EL (cell line): ENCODE measurements around the gene BSX.

Experiments used
- DNase-seq: peaks from one replicate; pipeline ENCODE4 v3.0.0-alpha.2; 2016

BSX gene

GRCh38 chr11:122981388-122982264 lies at the start of gene BSX:
Gene BSX, minus strand, starts transcription at chr11:122981834. Its CDS starts 163 bp downstream, at chr11:122981671.
- DNase-seq: peak; percentile 34

GRCh38 chr11:123030517-123030916 lies 48.9 kb upstream of the BSX start:
- no peak for DNase-seq

- peak; percentile 57 for DNase-seq
Observed at GRCh38 chr11:123020968-123021367, 39.3 kb upstream of the BSX start.

- DNase-seq: no peak
Observed at GRCh38 chr11:123018702-123019101, 37.1 kb upstream of the BSX start.

- no peak for DNase-seq
Observed at GRCh38 chr11:123011510-123011909, 29.9 kb upstream of the BSX start.

- no peak for DNase-seq
Observed at GRCh38 chr11:123006860-123007542, 25.4 kb upstream of the BSX start.

GRCh38 chr11:123000721-123001120 lies 19.1 kb upstream of the BSX start:
- no peak for DNase-seq

GRCh38 chr11:122998727-122999366 lies 17.2 kb upstream of the BSX start:
- no peak for DNase-seq

- DNase-seq: no peak
Observed at GRCh38 chr11:122995526-122995925, 13.9 kb upstream of the BSX start.

GRCh38 chr11:122984186-122985011 lies 2.8 kb upstream of the BSX start:
- peak; percentile 34 for DNase-seq

- no peak for DNase-seq
Observed at GRCh38 chr11:122983438-122984185, 2.0 kb upstream of the BSX start.

GRCh38 chr11:122979815-122980595 lies 1.6 kb downstream of the BSX start:
- no peak for DNase-seq

GRCh38 chr11:122979103-122979814 lies 2.4 kb downstream of the BSX start:
- no peak for DNase-seq

- DNase-seq: no peak
Observed at GRCh38 chr11:122978299-122978620, 3.4 kb downstream of the BSX start.

- DNase-seq: no peak
Observed at GRCh38 chr11:122977470-122978298, 4.0 kb downstream of the BSX start.

- DNase-seq: no peak
Observed at GRCh38 chr11:122976734-122977469, 4.7 kb downstream of the BSX start.

GRCh38 chr11:122976061-122976733 lies 5.4 kb downstream of the BSX start:
- DNase-seq: no peak

GRCh38 chr11:122963961-122964360 lies 17.7 kb downstream of the BSX start:
- no peak for DNase-seq
